Measurements from ENCODE around the gene NECTIN1. TPM values are rescaled to one million over a fixed set of nuclear protein-coding genes. Genes with fewer than 3 reads are reported as not detected.
A peak's percentile ranks its signal among the peaks of the same experiment; 100 is the strongest.
"Not testable (repeated sequence)": the region's sequence is repeated elsewhere in the genome, so short reads cannot be mapped to it uniquely, and the experiment has no call there.

NECTIN1 gene
- total and polyA plus RNA-seq, 2 of the 4 experiments (the other 2 are of a cell fraction), result 2.3 to 4.2 TPM

DNA sequence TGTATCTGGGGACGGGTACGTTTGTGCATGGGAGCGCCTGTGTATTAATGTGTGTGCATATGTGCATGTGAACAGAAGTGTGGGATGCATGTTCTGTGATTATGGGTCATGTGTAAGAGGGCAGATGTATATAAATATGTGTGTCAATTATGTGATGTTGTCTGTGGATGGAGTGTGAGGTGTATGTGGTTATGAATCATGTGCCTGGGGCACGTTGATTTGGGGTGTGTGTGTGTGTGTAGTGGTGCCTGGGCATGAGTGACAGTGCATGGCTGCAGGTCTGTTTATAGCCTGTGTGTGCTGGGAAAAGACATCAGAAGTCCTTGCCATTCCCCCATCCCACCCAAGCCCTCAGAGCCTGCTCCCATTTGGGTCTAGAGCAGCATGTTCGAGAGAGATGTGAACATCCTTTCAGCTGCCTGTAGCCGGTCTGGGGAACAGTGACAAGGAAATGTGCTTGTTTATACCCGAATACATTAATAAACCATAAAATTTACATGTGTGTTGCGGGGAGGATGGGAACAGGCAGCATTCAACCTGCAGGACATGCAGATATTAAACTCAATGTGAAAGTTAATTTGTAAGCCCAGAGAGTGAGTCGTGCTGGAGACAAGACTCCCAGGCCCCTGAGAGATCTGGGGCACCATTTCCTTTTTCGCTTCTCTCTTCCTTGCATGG lies 129.0 kb downstream of the NECTIN1 start (continued):
- TF ChIP-seq POLR2A (IDR thresholded peaks at IDR 0.05; ENCODE audit: low read depth, low read length), result no peak

DNA sequence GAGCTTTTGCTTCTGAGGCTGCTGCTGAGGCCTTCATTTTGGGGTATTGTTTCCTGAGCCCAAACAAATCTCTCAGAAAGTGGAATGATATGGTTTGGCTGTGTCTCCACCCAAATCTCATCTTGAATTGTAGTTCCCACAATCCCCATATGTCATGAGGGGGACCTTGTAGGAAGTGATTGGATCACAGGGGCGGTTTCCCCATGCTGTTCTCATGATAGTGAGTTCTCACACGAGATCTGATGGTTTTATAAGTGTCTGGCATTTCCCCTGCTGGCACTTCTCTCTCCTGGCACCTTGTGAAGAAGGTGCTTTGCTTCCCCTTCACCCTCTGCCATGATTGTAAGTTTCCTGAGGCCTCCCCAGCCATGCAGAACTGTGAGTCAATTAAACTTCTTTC lies 133.1 kb downstream of the NECTIN1 start:
- CTCF ChIA-PET; H2BK5ac ChIP-seq (ENCODE audit: low read depth, low read length, poor library complexity, severe bottlenecking); DNase-seq; ATAC-seq (ENCODE audit: low read depth); dilution Hi-C loops (cut with HindIII; ENCODE audit: low sequenced_read_pairs, unreplicated experiment); intact Hi-C loops (cut with micrococcal nuclease); H3K4me3 ChIP-seq (ENCODE audit: insufficient read depth, low read depth, low read length); H2AK5ac ChIP-seq (ENCODE audit: low read depth, low read length); H4K5ac ChIP-seq (ENCODE audit: low read depth, low read length); H2AK9ac ChIP-seq (replicated peaks; ENCODE audit: low read depth, low read length, poor library complexity); H3K79me1 ChIP-seq (ENCODE audit: low read depth in 1 of 2, low read length in 2 of 2); H3K56ac ChIP-seq (ENCODE audit: extremely low read depth, insufficient read depth, low read length); in situ Hi-C loops (cut with MboI; ENCODE audit: low sequenced_read_pairs); H3K9ac ChIP-seq (ENCODE audit: low read depth, low read length); H3K27ac ChIP-seq (ENCODE audit: insufficient read depth, low read length); H3K4me2 ChIP-seq (ENCODE audit: low read depth, low read length); H4K8ac ChIP-seq (ENCODE audit: low read depth in 2 of 2, low read length in 2 of 2); H2AFZ ChIP-seq (replicated peaks; ENCODE audit: low read length, poor library complexity); POLR2A ChIA-PET (ENCODE audit: unreplicated experiment); H3K23ac ChIP-seq (ENCODE audit: low read depth, low read length); H3K9me3 ChIP-seq (ENCODE audit: control insufficient read depth, insufficient read depth, low read length); H4K20me1 ChIP-seq (ENCODE audit: insufficient read depth, low read length); H3K36me3 ChIP-seq (ENCODE audit: control insufficient read depth, insufficient read depth, low read length); H3K27me3 ChIP-seq (ENCODE audit: control insufficient read depth, insufficient read depth, low read length); BruUV-seq (replicated peaks); H3K18ac ChIP-seq (ENCODE audit: low read depth, low read length): not testable (repeated sequence)
- peaks cover 10% of the 10 kb centered on the region for H3K4me1 ChIP-seq (ENCODE audit: control insufficient read depth, insufficient read depth, low read length)
- peaks cover 14% of the 10 kb centered on the region for H3K9me1 ChIP-seq (ENCODE audit: insufficient read depth, low read length)
- no CpG with 5 or more reads among the region's 2 CpGs for WGBS, 2 experiments (ENCODE audit: extremely low coverage in 2 of 2, insufficient read length in 1 of 2)
- peak overlapping the region; percentile 42; the same call in 1 of the 2 replicates for H2BK20ac ChIP-seq (ENCODE audit: low read depth, low read length)
- 0 out of 2 replicates have a peak overlapping the region, but pooled peaks have one; percentile 12 for H3K14ac ChIP-seq (replicated peaks; ENCODE audit: low read depth, low read length)
- H4K91ac ChIP-seq (ENCODE audit: insufficient read depth, low read depth, low read length), result peak overlapping the region; percentile 8; the same call in 1 of the 2 replicates
- H2BK15ac ChIP-seq (ENCODE audit: low read depth, low read length), result 0 out of 3 replicates have a peak overlapping the region, but pooled peaks have one; percentile 39
- H3K4ac ChIP-seq (ENCODE audit: low read depth, low read length), result peak overlapping the region; percentile 43; the same call in 1 of the 2 replicates
- H2BK120ac ChIP-seq (ENCODE audit: low read depth, low read length), result peak overlapping the region; percentile 36; the same call in 1 of the 2 replicates

Measured in IMR-90 (cell line).